IMR-90 (cell line): ENCODE data around the gene AAK1. TPM values are rescaled to one million over a fixed set of nuclear protein-coding genes. Genes with fewer than 3 reads are reported as not detected.
A peak's percentile ranks its signal among the peaks of the same experiment; 100 is the strongest.

Source experiments
- ATAC-seq: fragments of 200-7000 bp; cut with Tn5 transposase; 2 replicates; pipeline ENCODE4 v1.9.1; 2020; ENCODE audit warnings: low read depth, mild to moderate bottlenecking, moderate library complexity
- BruUV-seq: library from RNA; stranded (reverse); fragments of 400-500 nt; replicated peaks from 2 replicates; lab custom pipeline; 2021; lab: Mats Ljungman, UMichigan
- CTCF ChIA-PET: fragments of 300-600 bp; formaldehyde crosslinking; extraction: SDS; loops from one replicate; lab custom pipeline; 2021; ENCODE audit warnings: antibody characterized with exemption; lab: Yijun Ruan, JAX
- POLR2A ChIA-PET: fragments of 300-600 bp; sonication (Branson Sonifier 250); formaldehyde crosslinking; loops from one replicate; lab custom pipeline; 2022; ENCODE audit warnings: antibody characterized with exemption; ENCODE audit not compliant: unreplicated experiment; lab: Charles Lee
- DNase-seq: peaks from one replicate; pipeline ENCODE4 v3.0.0; 2013
- H2AFZ ChIP-seq: replicated peaks from 2 replicates; pipeline ENCODE3; 2013; ENCODE audit warnings: low read length, mild to moderate bottlenecking; ENCODE audit not compliant: poor library complexity
- H2AK5ac ChIP-seq: 2 replicates; pipeline ENCODE4 v1.6.1; 2013; ENCODE audit warnings: low read depth, low read length, inconsistent platforms
- H2AK9ac ChIP-seq: replicated peaks from 2 replicates; pipeline ENCODE3; 2013; ENCODE audit warnings: mild to moderate bottlenecking, low read depth, low read length, moderate library complexity; ENCODE audit not compliant: poor library complexity
- H2BK120ac ChIP-seq: 2 replicates; pipeline ENCODE4 v1.6.1; 2013; ENCODE audit warnings: low read depth, low read length, inconsistent platforms
- H2BK15ac ChIP-seq: 3 replicates; pipeline ENCODE4 v1.6.1; 2013; ENCODE audit warnings: low read depth, low read length, inconsistent platforms
- H2BK20ac ChIP-seq: 2 replicates; pipeline ENCODE4 v1.6.1; 2013; ENCODE audit warnings: low read depth, mild to moderate bottlenecking, inconsistent platforms, low read length, moderate library complexity
- H2BK5ac ChIP-seq: 2 replicates; pipeline ENCODE4 v1.6.1; 2013; ENCODE audit warnings: mild to moderate bottlenecking, low read depth, low read length, inconsistent platforms; ENCODE audit not compliant: poor library complexity, severe bottlenecking
- H3K14ac ChIP-seq: replicated peaks from 2 replicates; pipeline ENCODE4 v1.6.1; 2013; ENCODE audit warnings: low read depth, low read length, inconsistent platforms
- H3K18ac ChIP-seq: 2 replicates; pipeline ENCODE4 v1.6.1; 2013; ENCODE audit warnings: low read depth, low read length, control low read depth
- H3K23ac ChIP-seq: 2 replicates; pipeline ENCODE4 v1.6.1; 2013; ENCODE audit warnings: low read depth, low read length, inconsistent platforms
- H3K27ac ChIP-seq: 2 replicates; pipeline ENCODE4 v1.5.1; 2013; ENCODE audit warnings: mild to moderate bottlenecking, control low read depth, low read length; ENCODE audit not compliant: insufficient read depth
- H3K27me3 ChIP-seq: 2 replicates; pipeline ENCODE4 v1.6.1; 2013; ENCODE audit warnings: low read length; ENCODE audit not compliant: control insufficient read depth, insufficient read depth
- H3K36me3 ChIP-seq: 2 replicates; pipeline ENCODE4 v1.6.1; 2013; ENCODE audit warnings: low read length, mixed read lengths; ENCODE audit not compliant: control insufficient read depth, insufficient read depth
- H3K4ac ChIP-seq: 2 replicates; pipeline ENCODE4 v1.6.1; 2013; ENCODE audit warnings: low read depth, low read length, inconsistent platforms
- H3K4me1 ChIP-seq: 2 replicates; pipeline ENCODE4 v1.6.1; 2013; ENCODE audit warnings: low read length, mixed read lengths; ENCODE audit not compliant: control insufficient read depth, insufficient read depth
- H3K4me2 ChIP-seq: 2 replicates; pipeline ENCODE4 v1.6.1; 2013; ENCODE audit warnings: low read depth, mild to moderate bottlenecking, control low read depth, low read length, moderate library complexity
- H3K4me3 ChIP-seq: 2 replicates; pipeline ENCODE4 v1.5.1; 2013; ENCODE audit warnings: low read depth, mild to moderate bottlenecking, control low read depth, low read length, moderate library complexity; ENCODE audit not compliant: insufficient read depth
- H3K56ac ChIP-seq: 2 replicates; pipeline ENCODE4 v1.6.1; 2013; ENCODE audit warnings: low read length, inconsistent platforms; ENCODE audit not compliant: insufficient read depth; ENCODE audit errors: extremely low read depth
- H3K79me1 ChIP-seq, 2 experiments: 2 replicates each; pipeline ENCODE4 v1.6.1; 2013; ENCODE audit warnings: low read length in 2 of 2, inconsistent platforms in 1 of 2, low read depth in 1 of 2
- H3K9ac ChIP-seq: 2 replicates; pipeline ENCODE4 v1.6.1; 2013; ENCODE audit warnings: low read depth, low read length, control low read depth
- H3K9me1 ChIP-seq: 2 replicates; pipeline ENCODE4 v1.6.1; 2013; ENCODE audit warnings: low read length, inconsistent platforms; ENCODE audit not compliant: insufficient read depth
- H3K9me3 ChIP-seq: 2 replicates; pipeline ENCODE4 v1.6.1; 2013; ENCODE audit warnings: low read length; ENCODE audit not compliant: control insufficient read depth, insufficient read depth
- H4K20me1 ChIP-seq: 2 replicates; pipeline ENCODE4 v1.6.1; 2013; ENCODE audit warnings: low read length, inconsistent platforms; ENCODE audit not compliant: insufficient read depth
- H4K5ac ChIP-seq: 2 replicates; pipeline ENCODE4 v1.6.1; 2013; ENCODE audit warnings: mild to moderate bottlenecking, low read depth, low read length, control low read depth
- H4K8ac ChIP-seq, 2 experiments: 2 replicates each; pipeline ENCODE4 v1.6.1; 2013; ENCODE audit warnings: low read depth in 2 of 2, low read length in 2 of 2, control low read depth in 1 of 2, inconsistent platforms in 1 of 2
- H4K91ac ChIP-seq: 2 replicates; pipeline ENCODE4 v1.6.1; 2013; ENCODE audit warnings: low read depth, low read length, inconsistent platforms; ENCODE audit not compliant: insufficient read depth
- BHLHE40 ChIP-seq: fragments of 150-350 bp; IDR thresholded peaks from 2 replicates; pipeline ENCODE4 v1.6.1; 2016; ENCODE audit warnings: mild to moderate bottlenecking, low read depth, low read length
- WGBS, 2 experiments: methylation state at CpG; one replicate each; pipeline versions ENCODE4 v1.1.5 to v1.1.7; 2013; ENCODE audit warnings: missing lambda C conversion rate in 2 of 2; ENCODE audit not compliant: insufficient read length in 1 of 2; ENCODE audit errors: extremely low coverage in 2 of 2; 5-methylcytosine and 5-hydroxymethylcytosine counted together
- dilution Hi-C: fragments of 300-500 bp; cut with HindIII; formaldehyde crosslinking; loops from one replicate; pipeline ENCODE4 v1.14.3; 2018; ENCODE audit warnings: low sequenced_read_pairs; ENCODE audit not compliant: unreplicated experiment
- in situ Hi-C: fragments of 300-500 bp; cut with MboI; formaldehyde crosslinking; loops from 3 replicates; pipeline ENCODE4 v1.14.3; 2019; ENCODE audit warnings: low sequenced_read_pairs, inconsistent platforms, mixed read lengths
- intact Hi-C: fragments of 100-400 bp; cut with micrococcal nuclease; formaldehyde crosslinking; loops from 2 replicates; pipeline ENCODE4 v1.10.0; 2022
- polyA plus RNA-seq, 3 experiments: library from polyadenylated mRNA; depleted of rRNA; stranded (reverse); fragments of >200 nt; gene quantifications; 2 replicates each; pipeline ENCODE4 v1.2.3, GENCODE V29; 2012; ENCODE audit warnings: low replicate concordance in 1 of 3
- total RNA-seq: library from RNA; depleted of rRNA; stranded (reverse); fragments of >200 nt; gene quantifications from 2 replicates; pipeline ENCODE4 v1.2.3, GENCODE V29; 2012

AAK1 gene
- total and polyA plus RNA-seq, 2 of the 4 experiments (the other 2 are of a cell fraction), result 21.9 to 26.5 TPM

GRCh38 chr2:69489793-69490192 lies 153.7 kb downstream of the AAK1 start:
- no peak for TF ChIP-seq BHLHE40
- dilution Hi-C loops, result no loop called here
- H3K4me2 ChIP-seq, result no peak overlapping the region
- no peaks in the 10 kb centered on the region for H4K20me1 ChIP-seq
- peaks cover 19% of the 10 kb centered on the region for H3K36me3 ChIP-seq
- DNase-seq (peak; percentile 31), ATAC-seq (peak; percentile 21; the same call in 1 of the 2 replicates)
- no peak overlapping the region for H2BK15ac ChIP-seq
- H3K27ac ChIP-seq, result no peak overlapping the region
- H3K4ac ChIP-seq, result no peak overlapping the region
- BruUV-seq, result no TSS peak
- no peak overlapping the region for H4K8ac ChIP-seq
- intact Hi-C loops, result no loop called here
- no peak overlapping the region for H2AK9ac ChIP-seq
- ChIA-PET POLR2A (no interaction called here), CTCF (no interaction called here)
- no peak overlapping the region for H4K91ac ChIP-seq
- H3K4me3 ChIP-seq, result no peak overlapping the region
- no CpG with 5 or more reads among the region's 6 CpGs for WGBS, 2 experiments
- H3K4me1 ChIP-seq, result peaks cover 2% of the 10 kb centered on the region; the same call in 1 of the 2 replicates
- H3K9ac ChIP-seq, result no peak overlapping the region
- H2BK20ac ChIP-seq, result no peak overlapping the region
- H3K23ac ChIP-seq, result no peak overlapping the region
- no peak overlapping the region for H4K5ac ChIP-seq
- H3K79me1 ChIP-seq, result peaks cover 4 to 15% of the 10 kb centered on the region in 2 experiments; a peak in 3 of 4 replicates
- in situ Hi-C loops, result no loop called here
- no peaks in the 10 kb centered on the region for H3K9me3 ChIP-seq
- no peak overlapping the region for H2BK120ac ChIP-seq
- no peak overlapping the region for H3K14ac ChIP-seq
- H3K9me1 ChIP-seq, result peaks cover 6% of the 10 kb centered on the region; the same call in 1 of the 2 replicates
- no peaks in the 10 kb centered on the region for H3K27me3 ChIP-seq
- H2AK5ac ChIP-seq, result no peak overlapping the region
- H2BK5ac ChIP-seq, result no peak overlapping the region
- no peak overlapping the region for H3K18ac ChIP-seq
- H2AFZ ChIP-seq, result no peak overlapping the region
- H3K56ac ChIP-seq, result no peak overlapping the region
